GM12873 (cell line): ENCODE measurements around the gene PHC2.
A peak's percentile ranks its signal among the peaks of the same experiment; 100 is the strongest.

ENCODE experiments used
- TF ChIP-seq, protein P1 (sequence below): IDR thresholded peaks from 2 replicates; pipeline ENCODE4 v1.5.1; 2012; ENCODE audit warnings: low read depth, mild to moderate bottlenecking, moderate library complexity, low read length, control low read depth; ENCODE audit not compliant: insufficient read depth; ENCODE audit errors: missing control alignments

PHC2 gene

DNA sequence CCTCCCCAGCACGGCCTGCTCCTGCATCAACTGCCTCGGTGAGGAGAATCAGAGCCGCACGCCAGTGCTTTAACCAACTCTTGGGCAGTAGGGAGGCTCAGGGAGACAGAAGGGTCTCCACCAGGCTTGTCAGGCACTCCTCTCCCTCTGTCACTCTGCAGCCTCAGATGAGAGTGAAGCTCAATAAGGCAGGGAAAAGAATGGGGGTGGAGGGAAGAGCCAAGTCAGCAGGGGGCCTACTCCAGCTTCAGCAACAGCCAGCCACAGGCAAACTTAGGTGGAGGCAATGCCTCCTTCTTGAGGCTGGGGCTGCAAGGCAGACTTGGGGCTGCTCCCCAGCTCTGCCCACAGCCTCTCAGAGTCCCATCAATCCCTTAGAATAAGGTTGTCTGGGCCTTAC is 58.2 kb downstream of the PHC2 start:
- TF ChIP-seq, protein P1, sequence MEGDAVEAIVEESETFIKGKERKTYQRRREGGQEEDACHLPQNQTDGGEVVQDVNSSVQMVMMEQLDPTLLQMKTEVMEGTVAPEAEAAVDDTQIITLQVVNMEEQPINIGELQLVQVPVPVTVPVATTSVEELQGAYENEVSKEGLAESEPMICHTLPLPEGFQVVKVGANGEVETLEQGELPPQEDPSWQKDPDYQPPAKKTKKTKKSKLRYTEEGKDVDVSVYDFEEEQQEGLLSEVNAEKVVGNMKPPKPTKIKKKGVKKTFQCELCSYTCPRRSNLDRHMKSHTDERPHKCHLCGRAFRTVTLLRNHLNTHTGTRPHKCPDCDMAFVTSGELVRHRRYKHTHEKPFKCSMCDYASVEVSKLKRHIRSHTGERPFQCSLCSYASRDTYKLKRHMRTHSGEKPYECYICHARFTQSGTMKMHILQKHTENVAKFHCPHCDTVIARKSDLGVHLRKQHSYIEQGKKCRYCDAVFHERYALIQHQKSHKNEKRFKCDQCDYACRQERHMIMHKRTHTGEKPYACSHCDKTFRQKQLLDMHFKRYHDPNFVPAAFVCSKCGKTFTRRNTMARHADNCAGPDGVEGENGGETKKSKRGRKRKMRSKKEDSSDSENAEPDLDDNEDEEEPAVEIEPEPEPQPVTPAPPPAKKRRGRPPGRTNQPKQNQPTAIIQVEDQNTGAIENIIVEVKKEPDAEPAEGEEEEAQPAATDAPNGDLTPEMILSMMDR: peak; percentile 16

DNA sequence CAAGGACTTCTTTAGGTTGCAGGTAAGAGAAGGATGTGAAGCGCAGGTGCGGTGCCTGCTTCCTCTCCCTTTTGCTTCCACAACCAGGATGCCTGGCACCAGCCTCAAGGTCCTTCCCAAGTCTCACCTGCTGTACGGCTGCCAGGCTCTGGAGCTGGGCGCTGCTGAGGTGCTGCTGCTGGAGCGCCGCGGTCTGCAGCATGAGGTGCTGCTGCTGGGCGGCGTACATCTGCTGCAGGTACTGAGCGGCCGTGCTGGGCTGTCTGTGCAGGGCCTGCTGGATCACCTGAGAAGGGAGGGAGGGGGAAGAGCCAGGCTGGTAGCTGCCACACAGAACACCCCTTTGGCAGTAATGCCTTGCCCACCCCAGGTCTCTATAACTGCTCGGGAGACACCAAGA is 58.7 kb downstream of the PHC2 start:
- TF ChIP-seq, protein P1: no peak

DNA sequence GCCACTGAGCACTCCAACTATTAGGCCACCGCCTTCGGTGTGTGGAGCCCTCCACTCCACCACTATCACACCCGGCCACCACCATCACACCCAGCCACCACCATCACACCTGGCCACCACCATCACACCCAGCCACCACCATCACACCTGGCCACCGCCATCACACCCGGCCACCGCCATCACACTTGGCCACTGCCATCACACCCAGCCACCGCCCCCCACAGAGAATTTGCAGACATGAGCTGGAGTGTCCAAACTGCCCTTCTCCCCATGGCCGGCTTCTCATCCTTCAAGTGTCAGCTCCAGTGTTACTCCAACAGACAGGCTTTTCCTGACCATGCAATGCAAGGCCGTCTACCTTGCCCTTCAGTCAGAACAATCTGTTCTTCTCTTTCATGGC is 59.6 kb downstream of the PHC2 start:
- TF ChIP-seq, protein P1: no peak

DNA sequence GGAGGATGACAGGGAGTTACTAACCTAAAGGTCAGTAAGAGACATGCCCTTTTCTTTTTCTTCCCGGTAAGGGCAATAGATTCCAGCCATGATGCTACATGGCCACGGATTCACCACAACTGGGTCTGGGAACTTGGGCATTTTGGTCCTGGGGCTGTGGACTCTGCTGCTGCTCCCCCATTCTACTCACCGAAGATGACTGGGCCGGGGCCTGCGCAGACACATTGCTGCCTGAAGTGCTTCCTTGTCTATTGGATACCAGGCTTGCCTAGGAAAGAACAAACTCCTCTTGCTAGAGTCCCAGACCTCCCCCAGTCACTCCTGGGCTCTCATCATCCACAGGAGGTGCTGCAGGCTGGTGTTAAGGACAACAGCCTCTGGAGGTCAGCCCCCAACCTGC is 60.1 kb downstream of the PHC2 start:
- TF ChIP-seq, protein P1: no peak

DNA sequence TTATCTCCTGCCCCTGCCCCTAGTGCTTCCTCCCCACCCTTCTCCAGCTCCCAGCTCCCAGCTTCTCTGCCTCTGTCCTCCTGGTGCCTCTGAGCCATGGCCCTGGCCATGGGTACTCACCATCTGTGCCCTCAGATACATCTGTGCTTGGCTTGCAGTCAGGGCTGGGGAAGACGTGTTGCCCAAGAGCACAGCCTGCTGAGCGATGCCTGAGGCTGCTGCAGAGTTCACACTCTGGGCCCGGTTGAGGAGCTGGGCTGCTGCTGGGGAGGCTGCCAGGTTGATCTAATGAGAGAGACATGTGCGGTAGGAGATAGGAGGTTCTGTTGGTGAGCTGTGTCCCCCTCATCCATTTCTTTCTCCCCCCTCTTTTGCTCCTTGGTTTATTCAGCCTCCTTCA is 60.6 kb downstream of the PHC2 start:
- TF ChIP-seq, protein P1: no peak

DNA sequence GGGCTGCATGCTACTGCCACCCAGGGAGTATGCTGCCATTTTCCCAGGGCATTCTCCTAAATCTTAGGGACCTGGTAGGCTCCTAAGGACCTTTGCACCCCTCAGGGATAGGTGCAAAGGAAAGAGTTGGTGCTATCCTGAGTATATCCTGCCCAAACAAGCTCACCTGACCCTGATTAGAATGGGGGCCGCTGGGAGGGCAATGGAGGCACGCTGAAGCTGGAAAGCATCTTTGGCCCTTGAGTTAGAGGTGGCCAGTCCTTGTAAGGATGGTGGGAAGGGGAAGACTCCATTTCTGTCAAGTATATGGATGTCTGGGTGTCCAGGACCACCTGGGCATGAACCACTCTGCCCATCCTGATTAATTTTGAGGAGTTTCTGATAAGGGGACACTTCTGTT is 61.1 kb downstream of the PHC2 start:
- TF ChIP-seq, protein P1: no peak

DNA sequence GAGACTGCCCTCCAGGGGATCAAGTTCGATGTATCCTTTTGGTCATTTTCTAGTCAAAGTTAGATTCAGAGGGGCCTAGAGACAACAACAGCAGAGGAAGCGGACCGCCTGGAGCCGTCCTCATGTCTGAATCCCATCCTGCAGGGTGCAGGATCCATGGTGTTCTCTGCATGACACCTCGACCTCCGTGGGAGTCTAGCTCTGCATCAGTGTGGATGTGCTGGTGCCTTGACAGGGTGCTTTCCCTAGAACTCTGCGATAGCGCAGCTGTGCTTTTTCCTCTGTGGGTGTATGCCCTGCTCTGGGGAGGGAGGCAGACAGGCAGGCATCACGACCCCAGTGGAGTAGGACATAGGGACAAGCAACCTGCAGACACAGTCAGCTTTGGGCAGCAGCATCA is 61.8 kb downstream of the PHC2 start:
- TF ChIP-seq, protein P1: no peak
